GM12878 (cell line): ENCODE measurements around the gene OVOL1. TPM values are rescaled to one million over a fixed set of nuclear protein-coding genes. Genes with fewer than 3 reads are reported as not detected.

Source experiments
- ATAC-seq: fragments of 200-7000 bp; cut with Tn5 transposase; 3 replicates; pipeline ENCODE4 v1.9.1; 2020; ENCODE audit warnings: mild to moderate bottlenecking, moderate library complexity
- BruUV-seq: library from RNA; stranded (reverse); fragments of 400-500 nt; replicated peaks from 2 replicates; lab custom pipeline; 2021; lab: Mats Ljungman, UMichigan
- CTCF ChIA-PET: fragments of 300-600 bp; sonication (Branson Sonifier 250); formaldehyde crosslinking; extraction: SDS; loops from one replicate; lab custom pipeline; 2021; ENCODE audit warnings: inconsistent platforms; lab: Yijun Ruan, JAX
- POLR2A ChIA-PET: fragments of 350-600 bp; formaldehyde crosslinking; extraction: SDS; loops from one replicate; lab custom pipeline; 2021; ENCODE audit warnings: inconsistent platforms; lab: Charles Lee
- RAD21 ChIA-PET: fragments of 300-600 bp; sonication (Branson Sonifier 250); formaldehyde crosslinking; loops from one replicate; lab custom pipeline; 2023; ENCODE audit warnings: antibody characterized with exemption; ENCODE audit not compliant: unreplicated experiment; lab: Charles Lee
- SMC1A ChIA-PET: fragments of 300-600 bp; sonication (Branson Sonifier 250); formaldehyde crosslinking; loops from one replicate; lab custom pipeline; 2023; ENCODE audit not compliant: unreplicated experiment, uncharacterized antibody; lab: Charles Lee
- DNase-seq: peaks from one replicate; pipeline ENCODE4 v3.0.0-alpha.2; 2011; ENCODE audit warnings: low read depth, low spot score
- FAIRE-seq: peaks from 3 replicates; lab custom pipeline; 2011; peaks lifted over from hg19 to GRCh38; lab: Jason Lieb, UNC
- H2AFZ ChIP-seq: 2 replicates; pipeline ENCODE4 v1.6.0; 2011; ENCODE audit warnings: low read depth, low read length, control low read depth; ENCODE audit not compliant: control insufficient read depth
- H3K27ac ChIP-seq: 2 replicates; pipeline ENCODE4 v1.5.1; 2011; ENCODE audit warnings: control low read depth; ENCODE audit not compliant: control insufficient read depth, insufficient read depth
- H3K27me3 ChIP-seq, 2 experiments: replicated peaks in 1 of 2; 2 replicates each; pipeline versions ENCODE4 v1.6.0 to v1.6.1; 2011; ENCODE audit warnings: low read length in 1 of 2; ENCODE audit not compliant: control insufficient read depth in 2 of 2, insufficient read depth in 2 of 2
- H3K36me3 ChIP-seq, 2 experiments: 2 replicates each; pipeline ENCODE4 v1.5.1; 2011; ENCODE audit warnings: low read length in 1 of 2; ENCODE audit not compliant: control insufficient read depth in 2 of 2, insufficient read depth in 2 of 2
- H3K4me1 ChIP-seq: 2 replicates; pipeline ENCODE4 v1.6.1; 2011; ENCODE audit warnings: mild to moderate bottlenecking, low read length, moderate library complexity, mixed read lengths; ENCODE audit not compliant: control insufficient read depth, insufficient read depth
- H3K4me2 ChIP-seq: 2 replicates; pipeline ENCODE4 v1.6.0; 2011; ENCODE audit warnings: control low read depth; ENCODE audit not compliant: control insufficient read depth, insufficient read depth
- H3K4me3 ChIP-seq: fragments of 200-600 bp; sonication (generic); 2 replicates; pipeline ENCODE4 v1.5.1; 2016
- H3K79me2 ChIP-seq: 2 replicates; pipeline ENCODE4 v1.6.0; 2011; ENCODE audit warnings: low read length; ENCODE audit not compliant: control insufficient read depth, insufficient read depth
- H3K9ac ChIP-seq: 2 replicates; pipeline ENCODE4 v1.8.0; 2011; ENCODE audit warnings: low read length, control low read depth, mixed read lengths; ENCODE audit not compliant: control insufficient read depth, insufficient read depth
- H3K9me3 ChIP-seq: replicated peaks from 3 replicates; pipeline ENCODE4 v1.5.1; 2011; ENCODE audit warnings: mild to moderate bottlenecking, low read length; ENCODE audit not compliant: control insufficient read depth, insufficient read depth
- H4K20me1 ChIP-seq: 2 replicates; pipeline ENCODE4 v1.6.0; 2011; ENCODE audit not compliant: control insufficient read depth, insufficient read depth
- BRCA1 ChIP-seq: IDR thresholded peaks from 2 replicates; pipeline ENCODE4 v1.6.1; 2011; ENCODE audit warnings: low read depth, low read length, improper control_type of control experiment
- EZH2 ChIP-seq: IDR thresholded peaks from 2 replicates; pipeline ENCODE4 v1.6.1; 2012; ENCODE audit warnings: low read depth, mild to moderate bottlenecking, control low read depth, inconsistent platforms, low read length, borderline replicate concordance; ENCODE audit not compliant: control insufficient read depth
- MEF2B ChIP-seq: fragments of 450-650 bp; IDR thresholded peaks from 2 replicates; pipeline ENCODE4 v1.6.1; 2018; ENCODE audit warnings: mild to moderate bottlenecking, moderate library complexity; ENCODE audit not compliant: partially characterized antibody, poor library complexity, severe bottlenecking
- MTA2 ChIP-seq: fragments of 450-650 bp; IDR thresholded peaks from 2 replicates; pipeline ENCODE4 v1.6.1; 2016; ENCODE audit warnings: low read depth, mild to moderate bottlenecking, moderate library complexity
- SKIL ChIP-seq: fragments of 450-650 bp; IDR thresholded peaks from 2 replicates; pipeline ENCODE4 v1.6.1; 2017; ENCODE audit warnings: mild to moderate bottlenecking, low read depth, inconsistent platforms; ENCODE audit not compliant: poor library complexity, severe bottlenecking
- SUZ12 ChIP-seq: fragments of 200-600 bp; sonication (generic); IDR thresholded peaks from one replicate; pipeline ENCODE4 v1.6.1; 2018; ENCODE audit warnings: antibody characterized with exemption, mild to moderate bottlenecking; ENCODE audit not compliant: unreplicated experiment
- TCF7 ChIP-seq: IDR thresholded peaks from 2 replicates; pipeline ENCODE4 v1.6.1; 2014; ENCODE audit warnings: antibody characterized with exemption, borderline replicate concordance
- ZNF217 ChIP-seq: fragments of 450-650 bp; IDR thresholded peaks from 2 replicates; pipeline ENCODE4 v1.6.1; 2017; ENCODE audit warnings: antibody characterized with exemption, mild to moderate bottlenecking
- ZNF622 ChIP-seq: fragments of 450-650 bp; IDR thresholded peaks from 2 replicates; pipeline ENCODE4 v1.6.1; 2017; ENCODE audit warnings: mild to moderate bottlenecking, inconsistent platforms
- WGBS: methylation state at CpG from one replicate; pipeline ENCODE4 v1.1.6; 2016; ENCODE audit warnings: low lambda C conversion rate; ENCODE audit not compliant: insufficient replicate concordance, insufficient coverage; ENCODE audit errors: missing lambda C conversion rate; 5-methylcytosine and 5-hydroxymethylcytosine counted together
- in situ Hi-C: fragments of 300-500 bp; cut with MboI; formaldehyde crosslinking; loops from 9 replicates; pipeline ENCODE4 v1.14.3; 2018; ENCODE audit warnings: mixed read lengths
- intact Hi-C: fragments of 100-400 bp; cut with micrococcal nuclease; formaldehyde crosslinking; loops from one replicate; pipeline ENCODE4 v1.14.2; 2022; ENCODE audit not compliant: unreplicated experiment
- polyA plus RNA-seq, 11 experiments: library from polyadenylated mRNA; depleted of rRNA in 4 of 11; unstranded in 6 of 11; stranded (reverse) in 5 of 11; fragments of >200 nt; fragmentation: Nextera tagmentation in 4 of 11; fragmentation: Illumina TruSeq in 1 of 11; extraction: Ambion mirVana in 4 of 11; extraction: Trizol in 1 of 11; gene quantifications; 1 replicate in 1 of 11; 2 replicates in 10 of 11; pipeline versions ENCODE4 v1.2.1 to v1.2.3, GENCODE V29; 2011 to 2016; ENCODE audit warnings: inconsistent platforms in 2 of 11, missing spikeins in 2 of 11, low read depth in 1 of 11
- total RNA-seq, 4 experiments: library from RNA; depleted of rRNA in 3 of 4; stranded (reverse); fragments of >200 nt in 3 of 4; fragmentation: Illumina TruSeq in 1 of 4; extraction: Trizol in 1 of 4; gene quantifications; 2 replicates each; pipeline versions ENCODE4 v1.2.1 to v1.2.3, GENCODE V29; 2013 to 2021

Gene OVOL1
- total and polyA plus RNA-seq, 10 of the 15 experiments (the other 5 are each of a cell fraction or from before 2014, with no cell fraction given), result 0.04 to 0.96 (median 0.09) TPM; not detected in 7

GRCh38 chr11:65786008-65786785 is 666 bp upstream of the OVOL1 start:
- ChIA-PET CTCF (no interaction called here), RAD21 (interaction anchor here (1.5 to 2.8 kb wide), 2 partner anchors 32 to 148 kb away, joined by 4 to 9 read pairs; partner anchors contain the start of gene SIPA1), POLR2A (no interaction called here), SMC1A (no interaction called here)
- Histone ChIP-seq H3K4me1 (peaks cover 28% of the 10 kb centered on the region), H4K20me1 (no peaks in the 10 kb centered on the region), H2AFZ (no peak overlapping the region), H3K27ac (no peak overlapping the region), H3K4me3 (no peak overlapping the region), H3K4me2 (no peak overlapping the region), H3K27me3 (peaks cover 11 to 12% of the 10 kb centered on the region in 2 experiments; a peak in 3 of 4 replicates), H3K79me2 (no peaks in the 10 kb centered on the region), H3K36me3 (no peaks in the 10 kb centered on the region), H3K9me3 (no peaks in the 10 kb centered on the region), H3K9ac (no peak overlapping the region)
- FAIRE-seq (no peak), DNase-seq (no peak), ATAC-seq (no peak)
- WGBS, result 21% methylated on average over 52 of the region's 74 CpGs
- in situ Hi-C loops (no loop called here), intact Hi-C loops (no loop called here)
- TF ChIP-seq BRCA1 (no peak), SUZ12 (peak; percentile 99), ZNF217 (no peak), SKIL (no peak), TCF7 (no peak), ZNF622 (no peak), EZH2 (0 out of 2 replicates have a peak, but pooled peaks have one; percentile 81), MTA2 (no peak), MEF2B (no peak)
- no TSS peak for BruUV-seq
